GM12891 (cell line): ENCODE data around the gene TMEM248.
A peak's percentile ranks its signal among the peaks of the same experiment; 100 is the strongest.

ENCODE experiments used
- DNase-seq: peaks from one replicate; pipeline ENCODE4 v3.0.0; 2011; ENCODE audit warnings: low spot score; ENCODE audit not compliant: insufficient read length
- FAIRE-seq: peaks from 2 replicates; lab custom pipeline; 2011; peaks lifted over from hg19 to GRCh38; lab: Jason Lieb, UNC
- PAX5 ChIP-seq: IDR thresholded peaks from 2 replicates; pipeline ENCODE4 v1.6.1; 2011; ENCODE audit warnings: low read length, moderate library complexity, mild to moderate bottlenecking; ENCODE audit not compliant: insufficient read depth, severe bottlenecking
- POLR2A ChIP-seq: IDR thresholded peaks from 2 replicates; pipeline ENCODE4 v1.6.1; 2011; ENCODE audit warnings: low read depth, low read length, control low read depth
- POLR2AphosphoS5 ChIP-seq: IDR thresholded peaks from 2 replicates; pipeline ENCODE4 v1.6.1; 2011; ENCODE audit warnings: low read depth, low read length, control low read depth
- POU2F2 ChIP-seq: IDR thresholded peaks from 2 replicates; pipeline ENCODE4 v1.6.1; 2011; ENCODE audit warnings: low read depth, mild to moderate bottlenecking, control low read depth, low read length, moderate library complexity
- SPI1 ChIP-seq: IDR thresholded peaks from 2 replicates; pipeline ENCODE4 v1.6.1; 2011; ENCODE audit warnings: low read depth, low read length, control low read depth
- TAF1 ChIP-seq: IDR thresholded peaks from 2 replicates; pipeline ENCODE4 v1.6.1; 2011; ENCODE audit warnings: low read depth, low read length, control low read depth

TMEM248 gene

GRCh38 chr7:66946545-66946944, 25.5 kb downstream of the TMEM248 start:
- FAIRE-seq (no peak), DNase-seq (no peak)
- TF ChIP-seq POLR2A (no peak), POLR2AphosphoS5 (no peak), SPI1 (no peak), TAF1 (no peak), POU2F2 (no peak), PAX5 (no peak)

- DNase-seq (no peak), FAIRE-seq (no peak)
- TF ChIP-seq TAF1 (no peak), POLR2A (no peak), PAX5 (no peak), POLR2AphosphoS5 (no peak), POU2F2 (no peak), SPI1 (no peak)
Measured at GRCh38 chr7:66948480-66949109, 27.6 kb downstream of the TMEM248 start.

- FAIRE-seq: no peak
- no peak for TF ChIP-seq SPI1
- TF ChIP-seq POU2F2: no peak
- TF ChIP-seq PAX5: no peak
- no peak for TF ChIP-seq POLR2AphosphoS5
- no peak for TF ChIP-seq TAF1
- TF ChIP-seq POLR2A: no peak
- DNase-seq: no peak
Measured at GRCh38 chr7:66950311-66950710, 29.3 kb downstream of the TMEM248 start.

- TF ChIP-seq TAF1 (no peak), POU2F2 (no peak), SPI1 (no peak), POLR2A (no peak), POLR2AphosphoS5 (no peak)
- DNase-seq (no peak), FAIRE-seq (no peak)
Measured at GRCh38 chr7:66950763-66951162, 29.7 kb downstream of the TMEM248 start.

GRCh38 chr7:66952343-66953043, 31.5 kb downstream of the TMEM248 start:
- DNase-seq: no peak
- TF ChIP-seq POLR2A: no peak
- no peak for TF ChIP-seq SPI1
- TF ChIP-seq PAX5: no peak
- no peak for TF ChIP-seq POLR2AphosphoS5
- no peak for TF ChIP-seq TAF1
- TF ChIP-seq POU2F2: no peak
- FAIRE-seq: no peak

- DNase-seq (no peak), FAIRE-seq (no peak)
- no peak for TF ChIP-seq PAX5
- no peak for TF ChIP-seq POU2F2
- no peak for TF ChIP-seq POLR2A
- TF ChIP-seq TAF1: no peak
- no peak for TF ChIP-seq SPI1
- TF ChIP-seq POLR2AphosphoS5: no peak
Measured at GRCh38 chr7:66953044-66953427, 32.0 kb downstream of the TMEM248 start.

- no peak for FAIRE-seq
- TF ChIP-seq POLR2A: peak; percentile 44; the same call in 1 of the 2 replicates
- TF ChIP-seq POLR2AphosphoS5: peak; percentile 38; the same call in 1 of the 2 replicates
- no peak for TF ChIP-seq POU2F2
- TF ChIP-seq TAF1: no peak
- TF ChIP-seq PAX5: no peak
- no peak for TF ChIP-seq SPI1
- DNase-seq: no peak
Measured at GRCh38 chr7:66957595-66958290, 36.7 kb downstream of the TMEM248 start.

- TF ChIP-seq TAF1 (no peak), POU2F2 (no peak)
- DNase-seq (no peak), FAIRE-seq (no peak)
Measured at GRCh38 chr7:66958538-66959350, 37.7 kb downstream of the TMEM248 start.

- no peak for TF ChIP-seq POLR2A
- TF ChIP-seq POU2F2: no peak
- no peak for TF ChIP-seq TAF1
- no peak for TF ChIP-seq SPI1
- TF ChIP-seq POLR2AphosphoS5: no peak
- TF ChIP-seq PAX5: no peak
- DNase-seq (no peak), FAIRE-seq (no peak)
Measured at GRCh38 chr7:66960192-66960591, 39.2 kb downstream of the TMEM248 start.
